ENCODE results near the gene CMBL.
"Not testable (repeated sequence)": the region's sequence is repeated elsewhere in the genome, so short reads cannot be mapped to it uniquely, and the experiment has no call there.

The CMBL gene

GRCh38 chr5:10307206-10308148 lies at the start of gene CMBL:
Gene CMBL (minus strand): TSS chr5:10307902. CDS start chr5:10290762, 17,140 bp downstream.
- peak; percentile 59 for DNase-seq (ENCODE audit: low spot score)

DNA sequence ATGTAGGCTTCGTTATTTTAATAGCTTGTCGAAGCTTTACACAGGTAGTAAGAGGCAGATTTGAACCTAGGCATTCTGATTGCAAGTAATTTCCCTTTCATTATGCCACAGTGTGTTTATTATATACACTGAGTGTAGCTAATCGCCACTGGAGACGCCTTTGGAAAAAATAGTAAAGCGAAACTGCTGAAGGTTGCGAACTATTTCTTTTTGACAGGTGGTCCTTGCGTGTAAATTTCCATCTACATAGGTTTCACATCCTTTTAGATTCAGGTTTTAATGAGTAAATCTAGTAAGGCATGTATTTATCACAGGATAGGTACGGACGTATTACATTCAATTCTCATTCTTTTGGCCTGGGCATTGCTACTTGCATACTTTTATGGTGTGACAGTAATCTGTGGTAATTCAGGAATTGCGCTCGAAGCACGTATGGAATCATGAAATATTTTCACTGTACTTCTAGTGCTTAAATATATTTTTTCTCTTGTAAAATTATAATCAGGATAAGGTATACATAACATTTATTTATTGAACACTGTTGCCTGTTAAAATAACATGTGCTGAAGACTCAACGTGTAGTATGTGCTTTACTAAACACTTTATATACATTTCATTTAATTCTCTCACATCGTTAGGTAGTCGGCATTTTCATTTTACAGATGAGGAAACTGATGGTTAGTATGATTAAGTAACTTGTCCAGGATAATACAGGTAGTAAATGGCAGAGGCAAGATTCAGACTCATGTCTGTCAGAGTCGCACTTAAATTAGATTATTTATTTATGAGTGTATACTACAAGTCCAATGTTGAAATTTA lies 47.6 kb upstream of the CMBL start:
- no peak for DNase-seq (ENCODE audit: low spot score)

DNA sequence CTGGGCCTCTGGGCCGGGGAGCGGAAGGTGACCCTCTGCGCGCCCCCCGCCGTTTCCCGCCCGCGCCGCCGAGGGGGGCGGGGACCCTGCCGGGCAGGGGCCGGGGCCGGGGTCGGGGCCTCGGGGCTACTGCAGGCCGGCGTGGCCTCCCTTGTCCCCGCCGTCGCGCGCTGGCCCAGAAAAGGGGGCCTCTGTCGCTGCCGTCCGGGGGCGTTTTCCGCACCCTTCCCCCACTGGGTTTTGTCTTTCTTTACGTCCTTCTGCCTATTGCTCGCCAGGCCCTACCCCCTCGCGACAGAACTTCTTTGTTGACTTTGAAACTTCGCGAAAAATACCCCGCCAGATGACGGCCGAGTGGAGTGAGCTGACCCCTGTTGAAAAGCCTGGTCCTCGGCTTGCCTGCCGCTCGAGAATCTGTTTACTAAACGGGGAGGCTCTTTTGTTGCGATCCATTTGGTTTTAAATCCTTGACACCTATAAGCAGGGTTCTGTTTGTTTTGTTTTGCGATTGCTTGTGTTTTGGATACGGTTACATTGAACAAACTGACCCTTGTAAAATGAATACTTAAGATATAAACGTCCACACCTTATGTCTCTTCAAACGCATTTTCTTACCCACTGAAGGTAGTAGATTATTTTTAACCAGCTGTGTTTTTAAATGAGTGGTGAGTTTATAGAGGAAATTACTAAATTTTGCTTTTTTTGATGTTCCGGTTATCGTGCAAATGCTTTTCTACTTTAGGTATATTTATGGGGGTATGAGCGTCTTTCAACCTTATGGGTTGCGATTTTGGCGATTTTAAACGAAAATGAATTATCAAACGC lies 46.6 kb upstream of the CMBL start:
- DNase-seq (ENCODE audit: low spot score): no peak

DNA sequence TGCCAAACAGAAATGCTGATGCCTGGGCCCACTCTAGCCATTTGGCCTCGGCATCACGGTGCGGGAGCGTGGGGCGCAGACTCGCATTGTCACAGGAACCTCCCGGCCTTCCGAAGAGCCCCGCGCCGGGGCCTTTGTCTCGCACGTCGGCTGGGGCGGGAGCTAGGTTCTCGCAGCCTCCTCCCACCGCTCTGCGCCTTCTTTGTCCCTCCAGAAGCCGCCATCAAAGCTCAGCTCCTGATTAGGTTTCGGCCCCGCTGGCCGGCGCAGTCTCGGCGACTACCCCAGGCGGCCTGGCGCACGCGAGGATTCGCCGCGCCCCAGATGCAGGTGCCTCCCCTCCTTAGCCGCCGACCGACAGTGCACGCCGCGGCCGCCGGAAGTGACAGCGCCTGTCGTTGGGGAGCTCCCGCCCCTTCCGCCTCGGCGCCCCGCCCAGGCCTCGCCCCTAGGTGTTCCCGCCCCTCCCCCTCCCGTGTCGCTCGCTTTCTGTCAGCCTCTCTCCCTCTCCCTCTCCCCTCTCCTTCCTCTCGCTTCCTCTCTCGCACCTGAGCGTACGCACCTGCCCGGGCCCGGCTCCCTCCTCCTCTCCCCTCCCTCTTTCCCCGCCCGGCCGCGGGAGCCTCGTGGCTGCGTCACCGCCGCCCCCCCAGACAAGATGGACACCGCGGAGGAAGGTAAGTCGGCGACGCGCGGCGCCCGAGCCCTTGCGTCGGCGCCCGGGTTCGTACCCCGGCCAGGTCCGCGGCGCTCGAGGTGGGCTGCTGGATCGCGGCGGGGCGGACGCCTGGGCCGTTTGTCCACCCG lies 45.7 kb upstream of the CMBL start, which contains the start of gene MARCHF6:
Gene MARCHF6 (plus strand): TSS at position 455 of the 807 bp plus-strand sequence. CDS start 204 bp downstream, at position 659.
- peak; percentile 88 for DNase-seq (ENCODE audit: low spot score)

GRCh38 chr5:10352430-10353240 lies 44.9 kb upstream of the CMBL start:
- no peak for DNase-seq (ENCODE audit: low spot score)

GRCh38 chr5:10351919-10352318 lies 44.2 kb upstream of the CMBL start:
- DNase-seq (ENCODE audit: low spot score): no peak

- no peak for DNase-seq (ENCODE audit: low spot score)
These were observed 43.6 kb upstream of the CMBL start for GRCh38 chr5:10351199-10351905.

DNA sequence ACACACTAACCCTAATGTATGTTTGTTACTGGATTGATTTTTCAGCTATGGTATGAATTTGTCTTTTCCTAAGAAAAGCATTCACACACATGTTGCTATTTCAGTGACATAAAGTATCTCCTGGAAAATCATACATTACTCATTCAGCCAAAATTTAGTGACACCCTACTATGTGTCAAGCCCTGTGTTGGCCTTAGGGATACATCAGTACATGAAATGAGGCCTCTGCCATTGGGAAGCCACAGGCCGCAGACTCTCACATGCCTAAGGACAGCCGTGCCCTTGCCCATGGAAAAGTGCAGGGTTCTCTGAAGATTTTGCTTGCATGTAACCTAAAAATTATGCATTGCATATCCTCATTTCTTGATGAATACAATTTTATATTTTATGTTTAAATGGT lies 40.6 kb upstream of the CMBL start:
- DNase-seq (ENCODE audit: low spot score): no peak

DNA sequence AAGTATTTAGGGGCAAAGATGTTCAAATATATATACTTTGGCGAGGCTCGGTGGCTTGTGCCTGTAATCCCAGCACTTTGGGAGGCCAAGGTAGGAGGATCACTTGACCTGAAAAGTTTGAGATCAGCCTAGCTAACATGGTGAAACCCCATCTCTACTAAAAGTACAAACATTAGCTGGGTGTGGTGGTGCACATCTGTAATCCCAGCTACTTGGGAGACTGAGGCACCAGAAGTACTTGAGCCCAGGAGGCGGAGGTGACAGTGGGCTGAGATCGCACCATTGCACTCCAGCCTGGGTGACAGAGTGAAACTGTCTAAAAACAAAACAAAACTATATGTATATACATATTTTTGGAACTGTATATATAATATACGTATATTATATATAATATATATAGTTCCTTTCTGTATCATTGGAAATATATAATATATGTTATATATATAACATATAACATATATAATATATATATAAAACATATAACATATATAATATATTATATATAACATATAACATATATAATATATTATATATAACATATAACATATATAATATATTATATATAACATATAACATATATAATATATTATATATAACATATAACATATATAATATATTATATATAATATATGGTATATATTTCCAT lies 36.9 kb upstream of the CMBL start:
- DNase-seq (ENCODE audit: low spot score): not testable (repeated sequence)

DNA sequence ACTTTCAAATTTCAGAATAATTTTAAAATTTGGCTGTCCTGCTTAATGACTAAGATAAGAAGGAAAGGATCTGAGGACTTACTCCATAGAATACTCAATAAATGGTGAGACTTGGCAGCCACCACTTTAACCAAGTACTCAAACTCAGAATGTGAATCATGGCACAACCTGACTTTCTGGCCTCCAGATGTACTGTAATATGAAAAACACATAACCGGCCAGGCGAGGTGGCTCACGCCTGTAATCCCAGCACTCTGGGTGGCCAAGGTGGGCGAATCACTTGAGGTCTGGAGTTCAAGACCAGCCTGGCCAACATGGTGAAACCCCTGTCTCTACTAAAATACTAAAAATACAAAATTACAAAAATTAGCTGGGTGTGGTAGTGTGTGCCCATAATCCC lies 35.8 kb upstream of the CMBL start:
- no peak for DNase-seq (ENCODE audit: low spot score)

DNA sequence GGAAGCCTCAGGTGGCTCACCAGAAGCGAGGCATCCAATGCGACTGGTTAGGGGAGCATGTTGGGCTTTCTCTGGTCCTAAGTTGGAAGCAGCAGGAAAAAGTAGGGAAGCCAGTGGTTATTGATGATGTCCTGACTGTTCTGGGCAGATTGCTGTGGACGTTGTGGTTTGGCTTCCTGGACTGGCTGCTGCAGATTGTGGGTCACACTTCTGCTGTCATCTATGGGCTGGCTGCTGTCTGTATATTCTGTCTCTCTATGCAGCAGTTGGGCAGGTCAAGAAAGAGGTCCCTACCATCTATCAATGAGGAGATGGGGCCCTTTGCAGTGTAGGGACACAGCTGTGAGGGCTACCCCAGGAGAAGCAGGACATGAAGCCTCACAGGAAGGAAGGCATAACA lies 32.3 kb upstream of the CMBL start:
- no peak for DNase-seq (ENCODE audit: low spot score)

- DNase-seq (ENCODE audit: low spot score): no peak
These were observed 31.5 kb upstream of the CMBL start for GRCh38 chr5:10339058-10339811.

DNA sequence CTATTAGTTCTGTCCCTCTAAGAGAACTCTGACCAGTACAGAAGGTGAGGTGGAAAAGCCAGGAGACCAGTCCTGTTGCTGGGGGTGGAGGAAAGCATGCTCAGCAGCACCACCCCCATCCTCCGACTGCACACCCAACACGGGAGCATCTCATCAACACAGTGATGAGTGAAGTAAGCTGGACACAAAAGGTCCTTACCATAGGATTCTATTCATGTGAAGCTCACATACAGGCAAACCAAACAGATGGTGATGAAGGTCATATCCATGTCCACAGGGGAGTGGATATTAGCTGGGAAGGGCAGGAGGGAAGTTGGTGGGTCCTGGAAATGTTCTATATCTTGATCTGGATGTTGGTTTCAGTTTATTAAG lies 31.0 kb upstream of the CMBL start:
- no peak for DNase-seq (ENCODE audit: low spot score)

DNA sequence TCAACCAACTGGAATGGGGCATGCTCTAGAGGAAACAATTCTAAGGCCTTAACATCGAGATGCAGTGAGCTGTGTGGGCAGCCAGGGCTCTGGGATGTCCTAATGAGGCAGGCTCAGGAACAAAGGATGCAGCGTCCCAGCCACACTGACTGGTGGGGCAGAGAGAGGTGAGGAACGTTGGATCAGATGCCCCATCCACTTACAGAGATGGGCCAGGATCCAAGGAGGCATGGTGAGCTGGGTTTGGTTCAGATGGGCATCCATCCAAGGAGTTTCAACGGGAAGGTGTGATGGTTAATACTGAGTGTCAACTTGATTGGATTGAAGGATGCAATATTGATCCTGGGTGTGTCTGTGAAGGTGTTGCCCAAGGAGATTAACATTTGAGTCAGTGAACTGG lies 30.3 kb upstream of the CMBL start:
- no peak for DNase-seq (ENCODE audit: low spot score)

- no peak for DNase-seq (ENCODE audit: low spot score)
These were observed 29.4 kb upstream of the CMBL start for GRCh38 chr5:10337107-10337506.

DNA sequence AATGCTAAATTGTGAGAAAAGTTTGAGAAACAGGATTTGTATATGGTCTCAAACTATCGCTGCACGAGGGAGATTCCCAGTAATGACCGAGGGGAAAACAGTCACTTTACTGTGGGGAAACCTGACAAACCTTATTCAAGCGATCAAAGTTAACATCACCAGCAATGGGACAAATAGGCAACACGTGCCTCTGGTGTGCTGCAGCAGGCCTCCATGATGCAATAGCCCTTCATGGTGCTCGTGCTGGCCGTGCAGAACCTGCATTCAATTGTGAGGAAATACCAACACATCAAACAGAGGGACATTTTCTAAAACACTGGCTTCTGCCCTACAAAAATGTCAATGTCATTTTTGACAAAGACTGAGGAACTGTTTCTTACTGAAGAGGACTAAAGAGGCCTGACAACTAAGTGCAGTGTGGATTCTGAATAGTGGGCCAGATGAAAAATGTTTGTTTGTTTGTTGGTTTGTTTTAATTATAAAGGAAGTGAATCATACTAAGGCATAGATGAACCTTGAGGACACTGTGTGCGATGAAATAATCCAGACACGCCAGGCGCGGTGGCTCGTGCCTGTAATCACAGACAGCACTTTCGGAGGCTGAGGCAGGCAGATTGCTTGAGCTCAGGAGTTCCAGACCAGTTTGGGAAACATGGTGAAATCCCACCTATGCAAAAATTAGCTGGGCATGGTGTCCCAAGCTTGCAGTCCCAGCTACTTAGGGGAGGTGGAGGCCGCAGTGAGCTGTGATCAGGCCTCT lies 28.2 kb upstream of the CMBL start:
- DNase-seq (ENCODE audit: low spot score): no peak

GRCh38 chr5:10334831-10335230 lies 27.1 kb upstream of the CMBL start:
- no peak for DNase-seq (ENCODE audit: low spot score)
